Measurements from ENCODE around the gene SAMD10.
"Not testable (repeated sequence)": the region's sequence is repeated elsewhere in the genome, so short reads cannot be mapped to it uniquely, and the experiment has no call there.

SAMD10 gene

DNA sequence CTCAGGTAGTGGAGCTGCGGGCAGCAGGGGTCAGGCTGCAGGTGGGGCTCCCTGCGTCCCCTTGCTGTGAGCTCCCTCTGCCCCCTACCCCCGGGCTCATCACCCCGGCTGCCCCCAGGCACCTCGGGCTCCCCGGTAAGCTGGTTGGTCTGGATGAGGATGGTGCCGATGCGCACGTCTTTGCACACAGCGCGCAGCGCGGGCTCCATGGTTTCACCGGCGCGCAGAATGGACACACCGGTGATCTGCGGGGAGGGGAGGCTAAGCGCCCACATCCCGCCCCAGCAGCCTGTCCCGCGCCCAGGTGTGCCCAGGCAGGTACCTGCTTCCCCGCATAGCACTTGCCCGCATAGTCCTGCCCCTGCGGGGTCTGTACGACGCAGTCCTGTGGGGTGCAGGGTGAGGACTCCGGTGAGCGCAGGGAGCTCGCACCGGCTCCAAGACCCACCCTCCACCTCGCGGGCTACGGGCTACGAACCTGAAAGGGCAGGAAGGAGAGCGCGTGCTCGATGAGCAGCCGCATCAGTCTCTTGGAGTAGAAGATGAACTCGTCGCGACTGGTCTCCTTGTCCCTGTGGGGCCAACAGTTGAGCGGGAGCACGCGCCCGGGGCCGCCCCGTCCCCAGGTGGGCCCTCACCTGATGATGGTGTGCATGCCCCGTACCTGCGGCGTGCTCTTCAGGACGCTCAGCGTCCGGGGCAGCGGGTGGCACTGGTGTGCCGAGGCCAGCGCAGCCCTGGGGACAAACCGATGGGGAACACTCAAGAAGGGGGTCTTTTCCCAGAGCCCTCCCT, 38.8 kb downstream of the SAMD10 start:
- no peak for DNase-seq (ENCODE audit: low read depth)

DNA sequence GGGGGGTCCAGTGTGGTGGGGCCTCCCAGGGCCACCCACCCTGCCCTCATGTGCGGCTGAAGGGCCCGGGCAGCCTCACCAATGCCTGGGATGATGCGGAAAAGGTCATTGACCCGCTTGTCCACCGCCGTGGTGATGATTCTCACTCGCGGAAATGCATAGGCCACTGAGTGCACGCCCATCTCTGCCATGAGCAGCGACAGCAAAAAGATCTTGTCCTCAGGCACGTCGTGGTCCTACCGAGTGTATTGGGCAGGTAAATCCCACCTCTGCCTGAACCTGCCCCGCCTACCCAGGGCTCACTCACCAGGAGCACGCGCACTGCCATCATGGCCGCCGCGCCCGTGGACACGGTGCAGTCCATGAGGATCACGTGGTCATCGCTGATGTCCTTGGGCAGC, 39.4 kb downstream of the SAMD10 start:
- no peak for DNase-seq (ENCODE audit: low read depth)

DNA sequence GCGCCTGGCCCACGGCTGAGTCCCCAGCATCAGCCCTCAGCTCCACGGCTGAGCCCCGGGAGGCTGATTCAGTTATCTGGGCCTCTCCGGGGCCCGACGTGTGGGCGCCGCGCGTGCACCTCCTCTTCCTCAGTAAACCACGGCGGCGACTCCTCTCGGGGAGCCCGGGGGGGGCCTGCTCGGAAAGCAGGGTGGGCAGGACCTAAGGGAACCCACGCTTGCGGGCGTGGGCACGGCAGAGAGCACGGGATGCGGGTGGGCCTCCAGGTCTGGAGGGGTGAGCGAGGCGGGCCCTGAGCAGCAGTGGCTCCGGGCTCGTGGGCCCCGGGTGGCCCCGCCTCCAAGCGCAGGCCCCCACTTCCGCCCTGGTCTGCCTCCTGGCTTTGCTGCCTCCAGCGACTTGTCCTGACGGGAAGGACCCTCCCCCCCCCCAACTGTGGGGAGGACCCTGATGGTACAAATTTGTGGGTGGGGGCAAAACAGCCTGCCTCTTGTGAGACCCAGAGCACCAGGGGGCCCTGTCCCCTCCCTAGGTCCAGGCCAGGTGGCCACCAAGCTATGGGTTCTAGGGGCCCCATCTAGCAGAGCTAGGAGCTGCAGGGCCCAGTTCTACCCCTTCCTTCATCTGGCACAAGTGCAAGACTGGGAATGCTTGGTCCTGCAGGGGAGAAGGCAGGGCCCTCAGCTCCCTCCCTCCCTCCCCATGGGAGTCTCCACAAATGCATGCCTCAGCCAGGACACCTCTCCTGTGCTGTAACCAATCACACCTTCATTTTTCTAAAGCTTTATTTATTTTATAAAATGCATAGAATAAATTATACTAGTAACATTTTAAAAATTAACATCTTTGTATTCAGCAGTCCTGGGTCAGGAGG, 40.1 kb downstream of the SAMD10 start:
- no peak for DNase-seq (ENCODE audit: low read depth)

DNA sequence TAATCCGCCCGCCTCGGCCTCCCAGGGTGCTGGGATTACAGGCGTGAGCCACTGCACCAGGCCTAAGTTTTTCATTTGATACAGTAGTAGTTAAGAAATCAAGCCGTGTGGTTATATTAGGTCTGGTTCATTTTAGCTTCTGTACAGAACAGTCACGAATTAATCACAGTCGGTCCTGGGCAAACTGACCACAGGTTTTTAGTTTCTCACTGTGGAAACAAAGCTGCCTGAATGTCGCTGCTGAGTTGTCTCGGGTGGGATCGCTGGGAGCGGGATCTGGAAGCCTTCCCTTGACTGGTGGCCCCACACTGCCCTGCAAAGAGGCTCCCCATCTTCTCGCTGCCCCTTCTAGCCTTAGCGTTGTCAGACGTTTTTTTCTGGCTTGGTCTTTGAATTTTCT, 41.8 kb downstream of the SAMD10 start:
- DNase-seq (ENCODE audit: low read depth), result no peak

DNA sequence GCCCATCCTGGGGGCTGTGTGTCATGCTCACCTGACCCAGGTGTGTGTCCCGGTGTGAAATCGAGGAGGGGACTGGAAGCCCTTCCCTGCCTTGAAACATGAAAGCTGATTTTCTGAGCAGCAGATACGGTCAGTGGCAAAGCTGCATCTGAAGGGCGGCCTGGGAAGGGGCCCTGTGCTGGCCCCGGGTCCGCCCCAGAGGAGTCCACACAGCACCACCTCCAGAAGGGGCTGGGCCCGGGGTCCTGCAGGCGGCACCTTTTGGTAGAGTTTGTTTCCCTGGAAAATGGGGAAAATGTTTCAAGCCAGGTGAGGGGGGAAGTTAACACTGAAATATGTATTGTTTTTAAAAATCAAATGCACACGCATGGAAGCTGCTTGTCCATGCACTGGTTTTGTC, 44.0 kb downstream of the SAMD10 start:
- no peak for DNase-seq (ENCODE audit: low read depth)

DNA sequence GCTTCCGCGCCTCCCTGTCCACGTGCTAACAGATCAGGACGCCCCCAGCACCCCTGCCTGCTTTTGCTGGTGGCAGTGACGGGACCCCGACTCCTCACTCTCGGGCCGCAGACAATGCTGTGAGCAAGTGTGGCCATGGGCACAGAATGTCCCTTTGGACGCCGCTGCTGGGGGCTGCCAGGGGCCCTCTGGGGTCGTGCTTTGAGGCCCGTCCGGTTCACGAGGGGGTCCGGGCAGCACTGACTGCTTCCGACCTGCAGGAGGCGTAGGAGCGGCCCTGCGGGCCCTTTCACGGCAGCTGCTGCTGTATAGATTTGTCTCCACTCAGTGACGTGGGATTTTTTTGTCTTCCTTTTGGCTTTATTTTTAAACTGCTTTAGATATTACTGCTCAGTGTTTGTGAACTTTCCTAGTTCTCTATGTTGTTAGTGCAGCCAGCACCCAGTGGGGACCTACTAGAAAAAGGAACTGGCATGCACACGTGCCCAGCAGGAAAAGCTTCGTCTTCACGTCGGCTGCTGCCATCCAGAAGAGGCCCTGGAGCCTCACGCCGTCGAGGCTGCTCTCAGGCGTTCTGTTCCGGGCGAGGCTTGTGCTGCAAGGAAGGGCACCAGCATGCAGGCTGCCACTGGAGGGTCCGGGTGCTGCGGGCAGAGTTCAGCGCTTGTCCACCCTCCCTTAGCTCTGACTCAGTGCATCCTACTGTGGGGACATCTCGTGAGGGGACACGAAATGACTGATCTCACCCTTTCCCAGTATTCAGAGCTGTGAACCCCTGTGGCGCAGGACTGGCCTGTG, 45.0 kb downstream of the SAMD10 start:
- DNase-seq (ENCODE audit: low read depth), result no peak

DNA sequence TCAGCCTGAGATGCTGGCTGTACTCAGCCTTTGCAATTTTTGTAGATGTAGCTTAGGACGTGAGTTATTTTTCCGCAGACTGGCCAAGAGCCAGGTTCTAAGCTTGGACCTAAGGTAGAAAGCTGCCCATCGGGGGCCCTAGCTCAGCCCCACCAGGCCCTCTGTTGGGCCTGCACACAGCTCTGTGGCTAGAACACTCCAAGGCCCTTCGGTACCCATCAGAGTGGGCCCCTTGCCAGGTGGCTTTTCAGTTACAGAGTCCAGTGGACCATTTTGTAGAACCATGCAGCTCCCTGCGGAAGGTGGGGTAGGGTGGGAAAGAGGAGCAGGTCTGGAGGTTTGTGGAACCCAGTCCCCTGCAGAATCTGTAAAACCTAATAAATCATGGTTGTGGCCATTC, 45.8 kb downstream of the SAMD10 start:
- DNase-seq (ENCODE audit: low read depth), result no peak

DNA sequence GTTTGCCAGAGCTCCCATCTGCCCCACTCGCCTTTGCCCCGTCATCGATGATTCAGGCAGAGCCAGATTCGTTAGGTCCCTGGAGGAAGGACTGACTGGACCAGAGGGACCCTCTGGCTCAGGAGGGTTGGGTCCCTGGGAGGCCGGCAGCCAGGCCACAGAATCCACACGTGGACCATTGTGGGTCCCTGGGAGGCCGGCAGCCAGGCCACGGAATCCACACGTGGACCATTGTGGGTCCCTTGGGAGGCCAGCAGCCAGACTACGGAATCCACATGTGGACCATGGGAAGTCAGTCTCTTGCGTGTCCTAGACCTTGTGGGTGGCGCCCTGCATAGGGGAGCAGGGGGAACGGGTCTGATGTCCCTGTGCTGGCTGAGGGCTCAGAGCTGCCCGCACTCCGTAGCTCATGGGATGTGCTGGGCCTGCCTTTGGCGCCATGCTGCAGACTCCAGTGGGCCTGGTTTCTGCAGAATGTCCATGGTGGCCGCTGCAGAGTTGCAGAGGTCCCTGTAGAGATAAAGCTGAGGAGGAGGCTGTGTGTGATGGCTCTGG, 46.8 kb downstream of the SAMD10 start:
- no peak for DNase-seq (ENCODE audit: low read depth)

DNA sequence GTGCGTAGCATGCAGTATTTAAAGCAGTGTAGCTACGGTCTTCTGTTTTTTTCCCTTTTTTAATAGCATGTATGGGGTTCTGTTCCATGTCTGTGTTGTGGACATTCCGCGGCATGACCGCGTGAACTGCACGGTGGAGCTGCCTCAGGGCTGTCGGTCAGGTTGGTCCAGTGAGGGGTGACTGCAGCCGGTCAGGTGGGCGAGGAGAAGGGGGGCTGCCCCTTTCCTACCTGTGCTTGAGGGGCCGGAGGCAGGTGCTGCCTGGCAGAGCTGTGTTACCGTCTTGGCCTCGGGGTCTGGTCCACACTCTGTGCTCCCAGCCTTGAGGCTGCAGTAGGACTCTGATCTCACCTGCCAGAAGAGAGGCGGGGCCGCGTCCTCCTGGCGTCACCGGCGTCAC, 47.7 kb downstream of the SAMD10 start:
- DNase-seq (ENCODE audit: low read depth), result no peak

DNA sequence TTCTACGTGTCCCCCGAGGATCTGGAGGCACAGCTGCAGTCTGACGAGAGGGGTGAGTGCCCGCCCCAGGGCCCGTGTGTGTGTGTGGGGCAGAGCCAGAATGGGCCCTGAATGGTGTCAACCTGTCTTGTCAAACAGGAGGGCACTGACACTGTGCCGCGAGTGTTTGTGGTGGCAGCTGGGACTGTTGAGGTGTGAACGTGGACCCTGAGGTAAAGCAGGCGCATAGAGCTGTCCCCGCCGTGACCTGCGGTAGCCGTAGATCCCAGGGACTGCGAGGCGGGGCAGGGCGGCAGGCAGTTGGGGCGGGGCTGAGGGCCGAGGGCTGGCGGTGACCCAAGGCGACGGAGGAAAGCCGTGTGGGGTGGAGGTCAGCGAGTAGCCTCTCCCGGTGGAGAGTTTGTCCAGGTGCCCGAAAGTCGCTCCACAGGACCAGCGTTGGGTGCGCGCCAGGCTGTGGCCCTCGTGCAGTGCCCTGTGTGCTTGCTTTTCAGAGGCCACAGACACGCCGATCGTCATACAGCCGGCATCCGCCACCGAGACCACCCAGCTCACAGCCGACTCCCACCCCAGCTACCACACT, 48.4 kb downstream of the SAMD10 start:
- DNase-seq (ENCODE audit: low read depth), result no peak

DNA sequence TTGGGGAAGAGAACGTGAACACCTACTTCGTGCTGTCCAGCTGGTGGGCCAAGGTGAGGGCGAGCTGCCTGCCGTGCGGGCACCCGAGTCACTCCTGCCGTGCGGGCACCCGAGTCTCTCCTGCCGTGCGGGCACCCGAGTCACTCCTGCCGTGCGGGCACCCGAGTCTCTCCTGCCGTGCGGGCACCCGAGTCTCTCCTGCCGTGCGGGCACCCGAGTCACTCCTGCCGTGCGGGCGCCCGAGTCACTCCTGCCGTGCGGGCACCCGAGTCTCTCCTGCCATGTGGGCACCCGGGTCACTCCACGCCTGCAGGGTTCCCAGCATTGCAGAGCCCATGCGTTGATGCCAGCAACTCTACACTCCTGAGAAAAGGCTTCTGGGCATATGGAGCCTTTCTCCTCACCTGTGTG, 50.0 kb downstream of the SAMD10 start:
- not testable (repeated sequence) for DNase-seq (ENCODE audit: low read depth)

DNA sequence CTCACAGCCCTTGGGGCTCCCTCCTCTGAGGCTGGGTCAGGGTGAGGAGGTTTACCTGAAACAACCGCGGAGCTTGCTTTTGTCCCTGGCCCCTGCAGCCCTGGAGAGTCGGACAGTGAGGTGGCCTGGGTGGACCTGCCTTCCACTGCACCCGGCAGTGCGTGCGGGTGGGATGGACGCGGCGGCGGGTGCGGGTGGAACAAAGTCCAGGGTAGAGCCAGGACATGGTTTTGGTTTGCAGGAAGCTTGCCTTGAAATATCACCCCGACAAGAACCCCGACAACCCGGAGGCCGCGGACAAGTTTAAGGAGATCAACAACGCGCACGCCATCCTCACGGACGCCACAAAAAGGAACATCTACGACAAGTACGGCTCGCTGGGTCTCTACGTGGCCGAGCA, 50.4 kb downstream of the SAMD10 start:
- DNase-seq (ENCODE audit: low read depth), result no peak

DNA sequence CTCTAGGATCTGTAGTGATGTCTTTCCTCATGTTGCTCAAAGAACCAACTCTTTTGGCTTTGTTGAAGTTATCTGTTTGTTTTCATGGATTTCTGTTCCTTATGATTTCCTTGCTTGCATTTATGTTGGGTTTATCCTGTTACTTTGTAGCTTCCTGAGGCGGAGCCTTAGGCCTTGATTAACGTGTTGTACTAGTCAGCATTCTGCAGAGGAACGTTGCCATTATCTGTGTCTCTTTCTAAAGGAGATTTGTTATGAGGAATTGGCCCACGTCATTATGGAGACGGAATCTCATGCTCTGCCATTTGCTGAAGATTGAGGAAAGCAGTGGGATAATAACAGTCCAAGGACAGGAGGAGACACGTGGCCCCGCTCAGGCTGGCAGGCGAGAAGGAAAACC, 53.1 kb downstream of the SAMD10 start:
- no peak for DNase-seq (ENCODE audit: low read depth)

DNA sequence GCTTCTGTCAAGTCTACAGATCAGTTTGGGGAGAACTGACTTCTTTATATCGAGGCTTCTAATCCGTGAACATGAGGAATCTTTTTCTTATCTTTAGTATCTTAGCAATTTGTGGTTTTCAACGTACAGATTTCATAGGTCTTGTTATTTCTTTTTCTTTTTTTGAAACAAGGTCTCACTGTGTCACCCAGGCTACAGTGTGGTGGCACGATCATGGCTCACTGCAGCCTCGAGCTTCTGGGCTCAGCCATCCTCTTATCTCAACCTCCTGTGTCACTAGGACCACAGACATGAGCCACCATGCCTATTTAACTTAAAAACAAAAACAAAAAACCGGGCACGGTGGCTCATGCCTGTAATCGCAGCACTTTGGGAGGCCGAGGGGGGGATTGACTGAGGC, 55.2 kb downstream of the SAMD10 start:
- no peak for DNase-seq (ENCODE audit: low read depth)
